Mesothelial cell of epicardium (in vitro differentiated cells): ENCODE results near the gene HOXB6. TPM values are rescaled to one million over a fixed set of nuclear protein-coding genes. Genes with fewer than 3 reads are reported as not detected.

Experiments
- DNase-seq, 2 experiments: peaks; one replicate each; pipeline ENCODE4 v3.0.0; 2021; ENCODE audit warnings: low spot score in 2 of 2; ENCODE audit not compliant: unreplicated experiment in 2 of 2
- H3K27ac Mint-ChIP-seq: 2 replicates; pipeline ENCODE4 v1.8.0; 2021; ENCODE audit warnings: mixed read lengths
- H3K27me3 Mint-ChIP-seq: 2 replicates; pipeline ENCODE4 v1.8.0; 2021; ENCODE audit warnings: low read depth, mixed read lengths
- H3K36me3 Mint-ChIP-seq: 2 replicates; pipeline ENCODE4 v1.8.0; 2021; ENCODE audit warnings: mixed read lengths
- H3K4me1 Mint-ChIP-seq: 2 replicates; pipeline ENCODE4 v1.8.0; 2021; ENCODE audit warnings: mixed read lengths
- H3K4me3 Mint-ChIP-seq: 2 replicates; pipeline ENCODE4 v1.8.0; 2021; ENCODE audit warnings: mild to moderate bottlenecking, moderate library complexity, mixed read lengths
- H3K9me3 Mint-ChIP-seq: 2 replicates; pipeline ENCODE4 v1.8.0; 2021; ENCODE audit warnings: mixed read lengths
- total RNA-seq: library from RNA; stranded (reverse); gene quantifications from 3 replicates; pipeline ENCODE4 v1.2.1, GENCODE V29; 2021
- TF ChIP-seq, protein P1 (sequence below): fragments of 200-600 bp; sonication (generic); IDR thresholded peaks from one replicate; pipeline ENCODE4 v1.5.0; 2021; ENCODE audit warnings: antibody characterized with exemption; ENCODE audit not compliant: unreplicated experiment

Gene HOXB6
- total RNA-seq, 1 donor from 2014 or later, result 59.7 TPM

DNA sequence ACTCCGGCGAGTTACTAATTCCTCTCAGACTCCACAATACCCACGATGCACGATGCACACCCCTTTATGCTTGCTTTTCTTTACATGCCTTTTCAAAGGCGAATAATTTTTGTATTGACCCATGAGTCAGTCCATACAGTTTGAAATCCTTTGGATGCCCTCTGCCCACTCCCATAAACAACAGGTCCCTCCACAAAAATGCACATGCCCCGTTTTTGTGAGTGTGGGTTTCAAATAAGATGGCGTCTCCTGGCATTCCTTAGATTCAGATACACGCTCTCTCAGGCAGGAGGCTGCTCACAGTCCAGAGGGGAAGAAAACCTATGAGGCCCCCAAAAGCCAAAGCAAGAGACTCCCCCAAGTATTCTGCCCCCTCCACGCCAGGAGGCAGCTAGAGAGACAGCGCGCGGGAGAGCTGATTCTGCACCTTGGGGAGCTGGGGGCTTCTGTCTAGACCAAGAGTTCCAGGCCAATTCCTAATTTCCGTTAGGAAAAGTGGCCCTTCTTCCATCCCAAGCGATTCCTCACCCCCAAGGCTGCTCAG lies 40.9 kb upstream of the HOXB6 start:
- Mint-ChIP-seq H3K27me3 (peaks cover 90% of the 10 kb centered on the region), H3K4me1 (peaks cover 49% of the 10 kb centered on the region), H3K36me3 (no peaks in the 10 kb centered on the region), H3K4me3 (peak overlapping the region; percentile 85), H3K27ac (peak overlapping the region; percentile 95), H3K9me3 (no peaks in the 10 kb centered on the region)
- TF ChIP-seq, protein P1, sequence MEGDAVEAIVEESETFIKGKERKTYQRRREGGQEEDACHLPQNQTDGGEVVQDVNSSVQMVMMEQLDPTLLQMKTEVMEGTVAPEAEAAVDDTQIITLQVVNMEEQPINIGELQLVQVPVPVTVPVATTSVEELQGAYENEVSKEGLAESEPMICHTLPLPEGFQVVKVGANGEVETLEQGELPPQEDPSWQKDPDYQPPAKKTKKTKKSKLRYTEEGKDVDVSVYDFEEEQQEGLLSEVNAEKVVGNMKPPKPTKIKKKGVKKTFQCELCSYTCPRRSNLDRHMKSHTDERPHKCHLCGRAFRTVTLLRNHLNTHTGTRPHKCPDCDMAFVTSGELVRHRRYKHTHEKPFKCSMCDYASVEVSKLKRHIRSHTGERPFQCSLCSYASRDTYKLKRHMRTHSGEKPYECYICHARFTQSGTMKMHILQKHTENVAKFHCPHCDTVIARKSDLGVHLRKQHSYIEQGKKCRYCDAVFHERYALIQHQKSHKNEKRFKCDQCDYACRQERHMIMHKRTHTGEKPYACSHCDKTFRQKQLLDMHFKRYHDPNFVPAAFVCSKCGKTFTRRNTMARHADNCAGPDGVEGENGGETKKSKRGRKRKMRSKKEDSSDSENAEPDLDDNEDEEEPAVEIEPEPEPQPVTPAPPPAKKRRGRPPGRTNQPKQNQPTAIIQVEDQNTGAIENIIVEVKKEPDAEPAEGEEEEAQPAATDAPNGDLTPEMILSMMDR, result no peak
- DNase-seq, result no peak

DNA sequence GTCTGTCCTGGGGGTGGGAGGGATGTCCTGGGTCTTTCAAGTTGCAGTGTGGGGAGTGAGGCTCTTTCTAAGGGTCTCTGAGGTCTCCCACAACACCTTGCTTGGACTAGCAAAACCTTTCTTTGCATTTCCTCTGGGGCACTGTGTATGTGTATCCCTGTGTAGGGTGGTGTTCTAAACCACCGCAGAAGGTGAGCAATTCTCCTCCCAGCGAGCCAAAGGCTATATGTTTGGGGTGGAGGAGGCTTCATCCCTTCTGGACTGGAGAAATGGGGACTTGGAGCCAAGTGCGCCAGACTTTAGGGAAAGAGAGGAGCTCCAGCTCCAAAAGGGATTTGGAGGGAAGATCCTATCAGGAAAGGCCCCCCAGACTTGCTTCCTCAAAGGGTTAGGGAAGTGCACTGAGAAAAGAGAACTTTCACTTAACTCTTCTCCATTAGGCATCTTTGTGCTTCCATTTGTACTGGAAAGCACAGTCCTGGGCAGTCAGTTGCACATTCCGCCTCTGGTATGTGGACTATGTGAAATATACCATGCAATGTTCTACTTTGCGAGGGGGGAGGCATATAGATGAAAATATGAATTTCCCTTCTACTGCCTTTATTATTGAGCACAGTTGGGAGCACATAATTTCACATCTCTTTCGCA lies 40.2 kb upstream of the HOXB6 start:
- no peaks in the 10 kb centered on the region for H3K9me3 Mint-ChIP-seq
- no peak for DNase-seq
- H3K4me3 Mint-ChIP-seq, result peak overlapping the region; percentile 85
- peak overlapping the region; percentile 95 for H3K27ac Mint-ChIP-seq
- H3K36me3 Mint-ChIP-seq, result no peaks in the 10 kb centered on the region
- TF ChIP-seq, protein P1, result no peak
- peaks cover 51% of the 10 kb centered on the region for H3K4me1 Mint-ChIP-seq
- H3K27me3 Mint-ChIP-seq, result peaks cover 91% of the 10 kb centered on the region

DNA sequence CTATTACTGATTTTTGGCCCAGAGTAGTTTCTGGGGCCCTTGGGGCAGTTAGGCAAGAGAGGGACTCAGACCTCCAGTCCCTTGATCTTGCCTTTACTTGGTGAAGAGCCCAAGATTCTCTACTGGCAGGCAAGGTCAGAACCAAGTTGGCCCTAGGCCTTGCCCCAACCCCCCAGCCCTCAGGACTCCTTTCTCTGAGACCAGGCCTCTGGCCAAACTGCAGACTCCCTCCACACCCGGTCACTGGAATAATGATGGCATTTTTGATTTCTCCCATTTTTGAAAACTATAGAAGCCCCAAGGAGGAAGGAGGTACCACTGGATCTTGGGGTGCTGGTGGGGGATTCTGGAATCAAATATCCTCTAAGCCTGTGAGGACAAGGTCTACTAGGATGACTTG lies 39.4 kb upstream of the HOXB6 start:
- TF ChIP-seq, protein P1, result no peak
- H3K4me3 Mint-ChIP-seq, result peak overlapping the region; percentile 85
- peaks cover 51% of the 10 kb centered on the region for H3K4me1 Mint-ChIP-seq
- no peaks in the 10 kb centered on the region for H3K9me3 Mint-ChIP-seq
- DNase-seq, result no peak
- peak overlapping the region; percentile 95 for H3K27ac Mint-ChIP-seq
- H3K36me3 Mint-ChIP-seq, result no peaks in the 10 kb centered on the region
- H3K27me3 Mint-ChIP-seq, result peaks cover 92% of the 10 kb centered on the region

DNA sequence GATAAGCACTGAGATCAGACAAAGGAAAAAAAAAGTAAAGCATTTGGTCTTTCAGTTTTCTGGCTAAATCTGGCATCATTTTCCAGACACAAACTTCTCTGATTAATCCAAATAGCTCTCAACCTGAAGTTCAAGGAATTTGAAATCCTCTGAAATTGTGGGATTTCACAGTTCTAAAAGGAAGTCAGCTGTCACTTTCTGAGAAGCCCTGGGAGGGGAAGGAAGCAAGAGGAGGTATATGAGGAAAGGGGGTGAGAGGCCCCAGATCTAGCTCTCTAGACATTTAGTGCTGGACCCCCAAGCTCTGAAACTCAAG lies 38.9 kb upstream of the HOXB6 start:
- no peak for DNase-seq
- H3K27ac Mint-ChIP-seq, result peak overlapping the region; percentile 69
- H3K27me3 Mint-ChIP-seq, result peaks cover 94% of the 10 kb centered on the region
- H3K36me3 Mint-ChIP-seq, result no peaks in the 10 kb centered on the region
- peaks cover 51% of the 10 kb centered on the region for H3K4me1 Mint-ChIP-seq
- TF ChIP-seq, protein P1, result no peak
- peak overlapping the region; percentile 85 for H3K4me3 Mint-ChIP-seq
- H3K9me3 Mint-ChIP-seq, result no peaks in the 10 kb centered on the region

DNA sequence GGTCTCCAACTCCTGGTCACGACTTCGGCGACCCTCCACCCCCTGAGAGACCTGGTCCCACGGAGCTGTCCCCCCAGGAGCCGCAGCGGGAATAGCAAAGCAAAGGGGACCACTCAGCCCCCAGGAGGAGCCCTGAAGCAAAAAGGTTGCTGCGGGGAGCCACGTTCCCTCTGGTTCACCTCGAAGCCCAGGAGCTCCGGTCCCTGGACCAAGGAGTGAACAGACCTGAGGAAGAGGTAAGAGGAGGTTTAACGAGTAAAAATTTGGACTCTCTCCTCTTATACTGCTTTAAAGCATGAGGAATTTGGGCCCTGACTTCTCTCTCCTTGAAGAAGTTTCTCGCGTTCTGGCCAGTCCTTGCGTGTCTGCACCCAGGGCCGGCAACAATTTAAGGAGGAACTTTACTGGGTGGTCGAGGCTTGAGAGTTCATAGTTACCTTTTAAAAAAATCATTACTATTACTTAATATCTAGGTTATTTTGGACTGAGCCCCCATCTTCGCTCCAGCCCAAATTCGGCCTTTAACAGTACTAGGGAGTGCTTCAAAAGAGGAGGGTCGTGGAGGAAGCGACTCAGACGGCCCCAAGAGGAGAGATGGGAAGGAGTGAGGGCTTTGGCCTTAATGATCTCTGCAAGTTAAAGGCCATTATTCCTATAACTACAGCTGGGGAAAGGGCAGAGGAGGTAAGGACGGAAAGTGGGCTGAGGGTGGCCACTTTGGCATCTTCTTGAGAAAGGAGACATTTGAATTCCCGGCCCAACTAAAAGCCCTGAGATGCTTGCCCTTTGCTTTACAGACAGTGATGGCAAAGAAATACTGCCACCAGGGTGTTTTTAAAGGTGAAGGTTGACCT lies 38.3 kb upstream of the HOXB6 start:
- TF ChIP-seq, protein P1, result no peak

More for the DNA sequence above, 38.3 kb upstream of the HOXB6 start:
- no peak for DNase-seq
- Mint-ChIP-seq H3K4me1 (peaks cover 51% of the 10 kb centered on the region), H3K27me3 (peaks cover 94% of the 10 kb centered on the region), H3K36me3 (no peaks in the 10 kb centered on the region), H3K4me3 (peak overlapping the region; percentile 85), H3K9me3 (no peaks in the 10 kb centered on the region), H3K27ac (peak overlapping the region; percentile 69)
